Neural progenitor cell (in vitro differentiated cells): ENCODE data around the gene KMT2C. TPM values are rescaled to one million over a fixed set of nuclear protein-coding genes. Genes with fewer than 3 reads are reported as not detected.

ENCODE experiments used
- DNase-seq: peaks from one replicate; pipeline ENCODE4 v3.0.0-alpha.2; 2016; ENCODE audit warnings: low spot score
- H2AFZ ChIP-seq: fragments of 200-600 bp; sonication (generic); replicated peaks from 2 replicates; pipeline ENCODE4 v1.6.1; 2016; ENCODE audit warnings: antibody characterized with exemption
- H3F3A ChIP-seq: fragments of 200-600 bp; sonication (generic); 2 replicates; pipeline ENCODE4 v1.6.1; 2016; ENCODE audit warnings: antibody characterized with exemption, low read depth
- H3K27ac ChIP-seq: fragments of 200-600 bp; sonication (generic); 2 replicates; pipeline ENCODE4 v1.5.1; 2016; ENCODE audit warnings: mild to moderate bottlenecking
- H3K27me3 ChIP-seq: fragments of 200-600 bp; sonication (generic); 2 replicates; pipeline ENCODE4 v1.6.1; 2016; ENCODE audit warnings: mild to moderate bottlenecking, moderate library complexity
- H3K36me3 ChIP-seq: fragments of 200-600 bp; sonication (generic); 2 replicates; pipeline ENCODE4 v1.5.1; 2016
- H3K4me1 ChIP-seq: fragments of 200-600 bp; sonication (generic); 2 replicates; pipeline ENCODE4 v1.6.1; 2016; ENCODE audit warnings: mixed run types
- H3K4me2 ChIP-seq: fragments of 200-600 bp; sonication (generic); 2 replicates; pipeline ENCODE4 v1.6.1; 2016
- H3K4me3 ChIP-seq: fragments of 200-600 bp; sonication (generic); 2 replicates; pipeline ENCODE4 v1.5.1; 2016
- H3K79me2 ChIP-seq: fragments of 200-600 bp; sonication (generic); 2 replicates; pipeline ENCODE4 v1.6.1; 2016; ENCODE audit warnings: low read depth
- H3K9ac ChIP-seq: fragments of 200-600 bp; sonication (generic); 2 replicates; pipeline ENCODE4 v1.6.1; 2016
- H3K9me3 ChIP-seq: fragments of 200-600 bp; sonication (generic); 2 replicates; pipeline ENCODE4 v1.5.1; 2016; ENCODE audit warnings: low read depth
- H4K20me1 ChIP-seq: fragments of 200-600 bp; sonication (generic); 2 replicates; pipeline ENCODE4 v1.6.1; 2016; ENCODE audit warnings: low read depth
- H3K27ac Mint-ChIP-seq: 3 replicates; pipeline ENCODE4 v1.8.0; 2021; ENCODE audit warnings: mixed read lengths
- H3K27me3 Mint-ChIP-seq: 2 replicates; pipeline ENCODE4 v1.8.0; 2022; ENCODE audit warnings: low read depth, mild to moderate bottlenecking, inconsistent platforms, moderate library complexity, mixed read lengths; ENCODE audit not compliant: insufficient read depth
- H3K36me3 Mint-ChIP-seq: 3 replicates; pipeline ENCODE4 v1.8.0; 2021; ENCODE audit warnings: mixed read lengths
- H3K4me1 Mint-ChIP-seq: 3 replicates; pipeline ENCODE4 v1.8.0; 2021; ENCODE audit warnings: mixed read lengths
- H3K4me3 Mint-ChIP-seq: 3 replicates; pipeline ENCODE4 v1.8.0; 2021; ENCODE audit warnings: mild to moderate bottlenecking, moderate library complexity, mixed read lengths
- H3K9me3 Mint-ChIP-seq: 3 replicates; pipeline ENCODE4 v1.8.0; 2020; ENCODE audit warnings: mixed read lengths
- CTCF ChIP-seq: fragments of 200-600 bp; sonication (generic); IDR thresholded peaks from 2 replicates; pipeline ENCODE4 v1.5.1; 2017; ENCODE audit warnings: antibody characterized with exemption, mild to moderate bottlenecking
- EZH2 ChIP-seq: fragments of 200-600 bp; sonication (generic); IDR thresholded peaks from 2 replicates; pipeline ENCODE4 v1.6.1; 2017; ENCODE audit warnings: antibody characterized with exemption, mild to moderate bottlenecking, moderate library complexity
- EZH2phosphoT487 ChIP-seq: fragments of 200-600 bp; sonication (generic); IDR thresholded peaks from 2 replicates; pipeline ENCODE4 v1.6.1; 2017; ENCODE audit warnings: antibody characterized with exemption
- total RNA-seq: library from RNA; depleted of rRNA; stranded (reverse); fragments of >200 nt; gene quantifications from 2 replicates; pipeline ENCODE4 v1.2.3, GENCODE V29; 2015; ENCODE audit warnings: low replicate concordance

KMT2C gene
- total RNA-seq, 1 donor from 2014 or later, result 26.4 TPM

DNA sequence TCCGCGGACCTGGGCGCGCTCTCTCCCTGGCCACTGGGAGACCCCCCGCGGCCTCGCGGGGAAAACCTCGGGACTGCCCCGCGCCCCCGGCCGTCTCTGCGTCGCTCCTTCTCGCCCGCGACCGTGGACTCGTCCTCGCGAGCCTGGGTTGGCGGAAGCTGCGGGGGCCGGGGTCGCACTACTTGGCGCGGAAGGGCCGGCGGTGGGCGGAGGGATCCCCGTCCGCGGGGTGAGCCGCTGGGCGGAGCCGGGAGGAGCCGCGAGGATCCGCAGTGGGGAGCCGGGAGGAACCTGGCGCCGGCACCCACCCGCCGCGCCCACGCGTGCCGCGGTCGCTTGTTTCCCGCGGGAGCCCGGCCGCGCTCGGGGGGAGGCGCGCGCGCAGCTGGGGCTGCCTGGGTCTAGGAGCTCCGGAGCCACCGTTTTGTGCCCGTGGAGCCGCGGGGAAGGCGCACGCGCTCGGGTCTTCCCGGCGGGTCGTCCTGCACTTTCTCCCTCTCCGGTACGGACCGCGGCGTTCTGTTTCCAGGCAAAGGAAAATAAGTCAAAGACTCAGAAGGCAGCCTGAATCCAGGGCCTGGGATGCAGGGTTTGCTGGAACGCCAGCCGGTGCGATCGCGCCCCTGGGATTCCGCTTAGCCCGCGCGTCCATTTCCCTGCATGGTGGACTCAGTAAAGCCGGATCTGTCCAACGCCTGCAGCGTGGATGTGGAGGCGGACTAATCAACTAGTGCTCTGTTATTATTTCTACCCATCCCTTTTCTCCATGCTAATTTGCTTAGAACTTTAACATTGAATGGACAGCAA is 28.7 kb upstream of the KMT2C start:
- H3K27me3 ChIP-seq, result no peaks in the 10 kb centered on the region
- peak overlapping the region; percentile 98 for H2AFZ ChIP-seq
- H3K4me1 Mint-ChIP-seq, result peaks cover 22% of the 10 kb centered on the region
- peaks cover 3% of the 10 kb centered on the region for H3K27me3 Mint-ChIP-seq
- peak overlapping the region; percentile 63 for H3K9ac ChIP-seq
- no peaks in the 10 kb centered on the region for H3K36me3 ChIP-seq
- H3K79me2 ChIP-seq, result no peaks in the 10 kb centered on the region
- H3K36me3 Mint-ChIP-seq, result no peaks in the 10 kb centered on the region
- peak overlapping the region; percentile 80 for H3K4me2 ChIP-seq
- peak overlapping the region; percentile 78 for H3K27ac Mint-ChIP-seq
- peak overlapping the region; percentile 96 for H3K4me3 ChIP-seq
- peak; percentile 81 for DNase-seq
- no peaks in the 10 kb centered on the region for H4K20me1 ChIP-seq
- H3K4me3 Mint-ChIP-seq, result peak overlapping the region; percentile 95
- TF ChIP-seq EZH2, result peak; percentile 27
- TF ChIP-seq CTCF, result no peak
- peaks cover 24% of the 10 kb centered on the region for H3F3A ChIP-seq
- peak overlapping the region; percentile 81 for H3K27ac ChIP-seq
- no peaks in the 10 kb centered on the region for H3K9me3 Mint-ChIP-seq
- H3K4me1 ChIP-seq, result peaks cover 12% of the 10 kb centered on the region
- H3K9me3 ChIP-seq, result no peaks in the 10 kb centered on the region

DNA sequence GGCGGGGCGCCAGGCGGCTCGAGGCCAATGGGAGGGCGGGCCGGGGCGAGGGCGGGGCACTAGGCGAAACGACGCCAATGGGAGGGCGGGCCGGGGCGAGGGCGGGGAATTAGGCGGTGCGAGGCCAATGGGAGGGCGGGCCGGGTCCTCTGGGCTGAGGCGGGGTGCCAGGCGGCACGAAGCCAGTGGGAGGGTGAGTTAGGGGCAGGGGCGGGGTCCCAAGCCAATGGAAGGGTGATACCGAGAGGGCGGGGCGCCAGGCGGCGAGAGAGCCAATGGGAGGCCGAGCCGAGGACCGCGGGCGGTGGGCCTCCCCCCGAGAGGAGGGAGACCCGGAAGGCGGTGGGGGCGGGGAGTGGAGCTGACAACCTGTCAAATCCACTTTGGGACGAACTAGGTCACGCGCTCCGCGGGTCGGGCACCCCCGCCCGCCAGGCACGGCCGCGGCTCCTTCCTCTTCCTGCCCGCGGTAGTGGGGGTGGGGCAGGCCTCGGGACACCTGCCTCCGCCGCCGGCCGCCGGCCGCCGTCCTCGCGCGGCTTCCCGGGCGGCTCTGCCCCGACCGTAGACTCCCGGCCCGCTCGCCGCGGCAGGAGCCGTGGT is 28.0 kb upstream of the KMT2C start:
- Histone ChIP-seq H2AFZ (peak overlapping the region; percentile 98), H3K4me3 (peak overlapping the region; percentile 96), H4K20me1 (no peaks in the 10 kb centered on the region), H3K79me2 (no peaks in the 10 kb centered on the region), H3F3A (peaks cover 24% of the 10 kb centered on the region), H3K4me1 (peaks cover 15% of the 10 kb centered on the region), H3K27ac (peak overlapping the region; percentile 92), H3K4me2 (peak overlapping the region; percentile 80), H3K9me3 (no peaks in the 10 kb centered on the region), H3K9ac (peak overlapping the region; percentile 63), H3K27me3 (no peaks in the 10 kb centered on the region), H3K36me3 (no peaks in the 10 kb centered on the region)
- Mint-ChIP-seq H3K27ac (no peak overlapping the region), H3K4me3 (peak overlapping the region; percentile 89), H3K9me3 (no peaks in the 10 kb centered on the region), H3K27me3 (peaks cover 3% of the 10 kb centered on the region), H3K36me3 (no peaks in the 10 kb centered on the region), H3K4me1 (peaks cover 25% of the 10 kb centered on the region)
- DNase-seq, result peak; percentile 100
- TF ChIP-seq CTCF (no peak), EZH2 (no peak), EZH2phosphoT487 (no peak)

DNA sequence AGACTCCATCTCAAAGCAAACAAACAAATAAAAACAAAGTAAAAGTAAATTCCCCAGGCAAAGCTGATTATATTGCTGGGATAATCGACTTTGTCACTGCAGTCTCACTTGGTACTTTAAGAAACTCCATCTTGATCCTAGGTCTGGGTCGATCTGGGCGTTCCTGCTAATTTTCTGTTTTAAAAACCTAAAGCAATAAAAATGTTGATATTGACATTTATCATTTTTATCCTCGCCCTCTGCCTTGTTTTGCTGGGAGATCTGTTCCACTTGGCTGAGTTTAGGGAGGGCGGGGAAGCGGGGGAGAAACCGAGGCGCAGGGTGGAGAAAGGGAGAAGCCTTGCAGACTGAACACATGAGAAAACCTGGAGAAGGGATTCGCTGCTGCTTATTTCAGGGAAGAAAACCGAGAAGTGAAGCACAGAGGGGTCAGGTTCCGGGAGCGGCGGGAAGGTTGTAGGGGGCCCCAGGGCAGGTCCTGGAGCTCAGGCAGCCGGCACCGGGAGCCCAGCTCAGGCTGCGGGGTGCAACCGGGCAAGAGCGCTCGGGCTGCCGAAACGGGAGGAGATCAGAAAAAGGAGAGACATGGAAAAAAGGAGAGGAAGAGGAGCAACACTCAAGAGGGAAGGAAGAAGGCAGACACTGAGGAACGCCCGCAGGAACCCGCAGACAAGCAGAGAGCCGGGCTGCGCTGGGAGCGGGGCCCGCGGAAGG is 27.3 kb upstream of the KMT2C start:
- peak; percentile 85 for DNase-seq
- Histone ChIP-seq H3K9ac (peak overlapping the region; percentile 57), H3K79me2 (no peaks in the 10 kb centered on the region), H3K4me2 (peak overlapping the region; percentile 79), H3K36me3 (no peaks in the 10 kb centered on the region), H3K9me3 (no peaks in the 10 kb centered on the region), H3K27ac (peak overlapping the region; percentile 92), H3F3A (peaks cover 24% of the 10 kb centered on the region), H2AFZ (peak overlapping the region; percentile 81), H3K4me3 (peak overlapping the region; percentile 72), H3K4me1 (peaks cover 15% of the 10 kb centered on the region), H3K27me3 (no peaks in the 10 kb centered on the region), H4K20me1 (no peaks in the 10 kb centered on the region)
- H3K9me3 Mint-ChIP-seq, result no peaks in the 10 kb centered on the region
- peaks cover 25% of the 10 kb centered on the region for H3K4me1 Mint-ChIP-seq
- H3K27me3 Mint-ChIP-seq, result peaks cover 3% of the 10 kb centered on the region
- H3K4me3 Mint-ChIP-seq, result peak overlapping the region; percentile 89
- H3K36me3 Mint-ChIP-seq, result no peaks in the 10 kb centered on the region
- TF ChIP-seq EZH2phosphoT487 (no peak), CTCF (no peak), EZH2 (no peak)
- peak overlapping the region; percentile 91 for H3K27ac Mint-ChIP-seq
